Myocyte (in vitro differentiated cells): ENCODE measurements around the gene KIF5C. TPM values are rescaled to one million over a fixed set of nuclear protein-coding genes. Genes with fewer than 3 reads are reported as not detected.

Experiments
- DNase-seq: peaks from one replicate; pipeline ENCODE4 v3.0.0-alpha.2; 2012; ENCODE audit warnings: low read depth
- total RNA-seq: library from RNA; depleted of rRNA; stranded (reverse); fragments of >200 nt; gene quantifications from 2 replicates; pipeline ENCODE4 v1.2.3, GENCODE V29; 2014

The KIF5C gene
- total RNA-seq, 1 donor from 2014 or later: 0.03 TPM

GRCh38 chr2:148924514-148925178 is 49.6 kb downstream of the KIF5C start:
- DNase-seq: no peak

DNA sequence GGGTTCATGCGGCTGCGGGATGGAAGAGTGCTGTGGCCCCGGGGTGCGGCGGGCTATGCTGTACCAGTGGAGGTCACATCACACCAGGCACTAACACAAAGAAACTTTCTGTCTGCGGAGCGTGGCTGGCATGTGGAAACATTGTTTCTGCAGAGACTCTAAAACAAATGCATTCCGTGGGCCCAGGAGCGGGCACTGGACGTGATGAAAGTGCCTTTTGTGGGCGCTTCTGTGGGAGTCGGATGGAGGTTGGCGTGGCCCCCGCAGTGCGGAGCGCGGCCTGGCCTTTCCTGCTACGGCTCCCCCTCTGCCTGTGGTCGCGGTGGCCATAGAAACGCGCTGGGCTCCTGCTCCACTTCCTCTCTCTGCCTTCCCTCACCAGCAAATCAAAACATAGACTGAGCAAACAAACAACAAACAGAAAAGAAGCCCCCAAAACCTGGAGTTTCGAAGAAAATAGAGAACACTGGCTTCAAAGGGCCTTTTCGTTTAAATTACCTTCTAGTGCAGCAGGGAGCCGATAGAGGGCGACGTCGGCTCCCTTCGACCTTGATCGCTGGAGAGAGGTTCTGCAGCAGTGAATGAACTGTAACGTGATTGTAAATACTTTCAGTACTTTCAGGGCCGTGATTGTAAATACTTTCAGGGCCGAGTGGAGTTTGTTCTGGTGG is 51.4 kb downstream of the KIF5C start:
- peak; percentile 32 for DNase-seq

DNA sequence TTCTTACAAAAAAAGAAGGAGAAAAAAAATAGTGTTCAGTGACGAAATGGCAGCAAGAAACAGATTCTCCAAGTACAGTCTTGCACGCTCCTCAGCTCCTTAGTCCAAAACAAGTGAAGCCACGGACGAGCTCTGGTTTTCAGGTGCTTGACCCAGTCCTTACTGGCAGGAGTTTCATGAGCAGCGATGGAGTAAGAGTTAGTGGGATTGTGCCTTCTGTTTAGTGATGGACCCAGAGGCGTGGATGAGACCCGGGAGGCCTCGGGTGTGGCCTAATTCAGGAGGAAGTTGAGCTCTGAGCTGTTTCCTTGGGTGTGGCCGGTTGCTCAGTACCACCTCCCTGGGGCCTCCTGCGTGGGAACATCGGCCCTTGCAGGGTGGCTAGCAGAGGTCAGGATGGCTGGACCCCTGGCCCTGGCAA is 52.0 kb downstream of the KIF5C start:
- DNase-seq: no peak

- DNase-seq: no peak
These were observed 53.4 kb downstream of the KIF5C start for GRCh38 chr2:148928395-148928794.

DNA sequence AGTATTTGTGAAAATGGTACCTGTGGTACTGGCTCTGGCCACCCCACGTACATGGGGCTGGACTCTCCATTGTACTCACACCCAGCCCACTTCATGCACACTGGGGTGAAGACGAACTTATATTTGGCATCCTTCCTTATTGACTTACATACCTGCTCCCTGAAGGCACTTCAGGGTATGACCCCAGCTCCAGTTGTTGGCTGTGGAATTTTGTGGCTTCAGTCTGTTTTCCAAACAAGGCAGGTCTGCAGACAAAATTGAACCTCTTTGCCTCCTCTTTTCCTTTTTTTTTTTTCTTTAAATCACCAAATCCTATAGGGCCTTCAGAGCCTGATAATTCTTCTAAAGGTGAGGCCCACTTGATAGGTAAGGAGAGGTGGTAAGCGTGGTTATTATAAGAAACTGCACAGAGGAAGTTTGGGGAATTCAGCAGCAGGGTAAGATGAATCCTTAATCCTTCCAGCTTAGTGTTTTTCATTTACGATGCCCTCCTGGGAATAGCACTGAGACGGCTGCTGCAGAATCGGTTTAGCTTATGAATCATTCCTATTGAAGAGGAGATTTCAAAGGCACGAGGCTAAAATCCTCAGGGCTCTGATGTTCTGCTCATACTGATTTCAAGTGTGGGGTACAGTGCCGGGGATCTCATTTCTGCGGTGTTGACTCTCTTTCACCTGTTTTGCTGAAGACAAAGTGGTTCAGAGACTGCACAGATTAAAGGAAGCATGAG is 55.2 kb downstream of the KIF5C start:
- DNase-seq: peak; percentile 59

DNA sequence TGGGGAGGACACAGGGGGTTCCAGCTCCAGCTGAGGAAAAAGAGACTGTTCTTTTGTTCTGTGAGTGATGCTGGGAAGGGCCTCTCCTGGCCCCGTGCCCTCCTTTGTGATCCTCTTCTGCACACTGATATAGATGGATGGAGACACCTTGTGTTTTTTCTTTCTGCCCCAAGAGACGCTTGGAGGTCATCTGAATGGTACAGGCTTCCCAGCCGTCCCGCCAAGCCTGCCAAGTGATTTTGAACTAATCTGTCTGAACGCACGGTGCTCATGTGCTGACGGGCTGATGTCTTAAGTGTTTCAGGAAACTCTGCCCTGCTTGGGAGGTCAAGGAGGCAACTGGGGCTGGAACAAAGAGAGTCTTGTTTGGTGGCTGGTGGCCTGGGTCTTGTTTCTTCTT is 57.5 kb downstream of the KIF5C start:
- DNase-seq: no peak

DNA sequence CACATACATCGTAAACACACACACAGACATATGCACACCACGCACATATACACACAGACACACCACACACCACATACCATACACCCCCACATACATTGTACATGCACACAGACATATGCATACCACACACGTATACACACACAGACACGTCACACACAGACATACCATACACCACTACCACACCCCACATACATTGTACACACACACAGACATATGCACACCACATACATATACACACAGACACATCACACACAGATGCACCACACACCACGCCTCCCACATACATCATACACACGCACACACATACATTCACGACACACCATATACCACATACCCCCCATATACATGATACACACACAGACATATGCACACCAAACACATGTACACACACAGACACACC is 58.4 kb downstream of the KIF5C start:
- no peak for DNase-seq

DNA sequence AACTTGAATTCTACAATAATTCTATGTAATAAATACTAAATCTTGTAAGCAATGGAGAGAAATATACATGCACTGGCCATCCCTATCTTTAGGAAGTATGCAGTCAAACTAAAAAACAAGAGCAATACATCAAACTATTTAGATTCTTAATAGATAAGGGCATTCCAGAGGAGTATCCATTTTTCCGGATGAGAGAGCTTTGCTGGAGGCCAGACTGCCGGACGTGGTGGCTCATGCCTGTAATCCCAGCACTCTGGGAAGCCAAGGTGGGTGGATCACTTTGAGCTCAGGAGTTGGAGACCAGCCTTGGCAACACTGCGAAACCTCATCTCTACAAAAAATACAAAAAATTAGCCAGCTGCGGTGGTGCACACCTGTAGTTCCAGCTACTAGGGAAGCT is 60.8 kb downstream of the KIF5C start:
- DNase-seq: no peak

DNA sequence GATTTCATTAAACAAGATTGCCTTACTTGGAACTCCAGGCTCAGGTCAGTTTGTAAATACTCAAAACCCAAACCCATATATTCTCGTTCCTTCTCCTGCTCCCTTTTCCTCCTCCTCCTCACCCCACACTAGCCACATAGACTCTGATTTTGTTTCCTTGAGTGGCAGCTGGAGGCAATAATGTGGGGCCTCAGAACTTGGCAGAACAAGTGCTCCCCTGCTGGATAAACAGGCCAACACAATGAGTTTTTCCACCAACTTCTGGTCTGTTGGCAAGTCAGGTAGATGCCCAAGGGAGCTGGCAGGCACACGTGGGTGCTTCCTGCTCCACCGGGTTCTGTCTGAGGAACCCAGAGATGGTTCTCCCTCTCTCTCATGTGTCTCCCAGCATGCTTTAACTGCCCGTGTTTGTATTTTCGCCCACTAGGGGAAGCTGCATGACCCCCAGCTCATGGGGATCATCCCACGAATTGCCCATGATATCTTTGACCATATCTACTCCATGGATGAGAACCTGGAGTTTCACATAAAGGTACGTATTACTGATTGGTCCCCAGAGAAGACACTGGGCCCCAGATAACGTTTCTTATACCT is 61.9 kb downstream of the KIF5C start:
- DNase-seq: no peak

- DNase-seq: no peak
These were observed 64.2 kb downstream of the KIF5C start for GRCh38 chr2:148939271-148939670.

DNA sequence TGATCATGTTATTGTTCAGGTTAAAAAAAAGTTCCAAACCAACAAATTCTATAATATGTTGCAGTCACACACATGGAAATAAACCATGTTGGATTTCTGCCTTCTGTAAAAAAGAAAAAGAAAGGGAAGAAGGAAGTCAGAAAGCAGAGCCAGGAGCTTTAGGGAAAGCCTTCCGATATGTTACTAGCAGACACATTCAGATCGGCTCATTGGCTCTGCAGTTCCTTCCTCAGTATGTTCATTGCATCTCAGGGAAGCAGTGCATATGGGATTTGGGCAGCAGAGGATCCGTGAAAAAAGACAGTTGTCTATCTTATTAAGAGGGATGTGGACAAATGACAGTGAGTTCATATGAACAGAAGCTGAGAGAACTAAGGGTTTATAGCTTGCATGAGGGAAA is 68.1 kb downstream of the KIF5C start:
- no peak for DNase-seq

- no peak for DNase-seq
These were observed 69.5 kb downstream of the KIF5C start for GRCh38 chr2:148944536-148944935.

GRCh38 chr2:148947299-148947698 is 72.3 kb downstream of the KIF5C start:
- no peak for DNase-seq

- peak; percentile 24 for DNase-seq
These were observed 73.8 kb downstream of the KIF5C start for GRCh38 chr2:148948868-148949267.

DNA sequence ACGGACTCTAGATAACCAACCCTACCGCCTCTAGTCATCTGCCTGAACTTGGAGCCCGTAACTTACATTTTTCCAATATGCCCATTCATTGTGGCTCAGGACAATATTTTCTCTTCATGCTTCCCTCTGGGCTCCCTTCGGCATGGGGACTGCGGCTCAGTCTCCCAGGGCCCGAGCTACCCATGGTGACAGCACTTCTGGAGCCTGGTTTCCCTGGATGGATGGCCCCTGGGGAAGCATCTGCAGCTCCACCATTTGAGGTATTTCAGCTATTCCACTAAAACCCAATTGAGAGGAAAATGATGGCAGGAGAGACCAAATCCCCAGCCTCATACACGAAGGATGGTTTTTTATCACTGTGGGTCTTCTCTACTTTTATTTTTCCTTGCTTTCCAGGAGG is 74.3 kb downstream of the KIF5C start:
- DNase-seq: no peak

DNA sequence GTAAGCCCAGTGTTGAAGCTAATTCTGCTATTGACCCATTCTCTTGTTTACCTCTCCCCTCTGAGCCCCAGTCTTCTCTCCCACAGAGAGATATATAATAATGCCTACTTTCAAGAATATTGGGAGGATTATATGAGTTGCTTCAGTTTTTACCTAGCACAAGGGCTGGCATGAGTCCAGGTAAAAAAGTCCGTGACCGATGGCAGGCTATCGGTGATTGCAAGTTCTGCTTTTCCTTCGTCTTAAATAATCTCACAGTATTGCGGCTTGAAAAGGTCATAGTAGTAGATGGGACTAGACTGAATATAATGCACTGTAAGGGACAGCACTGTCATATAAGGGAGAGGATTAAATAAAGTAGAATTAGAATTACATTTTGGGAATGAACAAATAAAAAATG is 77.6 kb downstream of the KIF5C start:
- no peak for DNase-seq

DNA sequence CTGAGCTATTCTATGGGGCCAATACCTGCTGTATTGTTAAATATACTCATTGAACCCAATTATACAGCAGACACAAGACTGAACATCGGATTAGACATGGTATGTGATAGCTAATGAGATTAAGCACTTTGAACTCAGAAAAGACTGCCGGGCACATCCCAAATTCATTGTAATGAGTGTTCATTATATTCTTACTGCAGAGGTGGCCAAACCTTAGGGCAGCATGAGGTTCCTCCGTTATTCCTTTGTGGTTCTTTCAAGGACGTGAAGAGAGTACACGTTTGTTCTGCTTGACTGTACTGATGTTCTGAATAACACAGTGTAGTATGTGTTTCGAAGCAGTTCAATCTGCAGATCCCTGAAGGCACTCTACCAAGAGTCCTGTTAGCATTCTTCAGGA is 78.4 kb downstream of the KIF5C start:
- no peak for DNase-seq

DNA sequence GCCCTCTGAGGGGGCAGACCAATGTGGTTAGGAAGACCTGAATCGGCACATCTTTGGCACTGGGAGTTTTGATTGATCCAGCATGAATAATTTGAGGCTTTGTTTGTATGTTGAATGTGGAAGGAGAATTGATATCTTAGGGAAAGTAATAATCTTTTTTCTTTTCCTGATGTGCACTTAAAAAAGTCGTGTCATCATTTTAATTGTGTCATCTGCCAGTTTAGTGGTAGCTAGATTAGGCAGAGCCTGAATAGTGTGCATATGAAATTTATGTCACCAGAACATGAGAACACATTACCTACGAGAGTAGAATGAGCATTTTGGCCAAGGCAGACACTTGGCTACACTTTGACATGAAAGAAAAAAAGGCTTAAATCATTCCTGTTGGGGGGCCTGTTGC is 79.5 kb downstream of the KIF5C start:
- no peak for DNase-seq

DNA sequence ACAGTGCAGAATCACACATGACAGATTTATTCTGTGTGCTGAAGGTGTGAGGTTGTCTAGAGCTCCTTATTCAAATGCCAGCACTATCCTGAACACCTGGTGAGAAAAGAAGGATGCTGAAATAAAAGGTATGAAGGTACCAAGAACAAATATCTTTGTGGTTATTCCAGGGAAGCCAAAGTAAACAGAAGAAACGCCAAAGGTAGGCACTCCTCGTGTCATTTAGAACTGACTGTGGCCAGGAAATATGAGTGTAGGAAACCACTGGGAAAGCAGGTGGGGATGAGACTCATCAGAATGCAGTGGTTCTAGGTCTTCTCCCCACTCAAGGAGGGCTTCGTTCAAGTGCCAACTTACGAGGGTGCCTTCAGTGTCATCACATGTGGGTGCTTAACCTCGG is 80.8 kb downstream of the KIF5C start:
- DNase-seq: no peak

- DNase-seq: no peak
These were observed 82.0 kb downstream of the KIF5C start for GRCh38 chr2:148957023-148957422.

- DNase-seq: no peak
These were observed 84.7 kb downstream of the KIF5C start for GRCh38 chr2:148959745-148960144.

DNA sequence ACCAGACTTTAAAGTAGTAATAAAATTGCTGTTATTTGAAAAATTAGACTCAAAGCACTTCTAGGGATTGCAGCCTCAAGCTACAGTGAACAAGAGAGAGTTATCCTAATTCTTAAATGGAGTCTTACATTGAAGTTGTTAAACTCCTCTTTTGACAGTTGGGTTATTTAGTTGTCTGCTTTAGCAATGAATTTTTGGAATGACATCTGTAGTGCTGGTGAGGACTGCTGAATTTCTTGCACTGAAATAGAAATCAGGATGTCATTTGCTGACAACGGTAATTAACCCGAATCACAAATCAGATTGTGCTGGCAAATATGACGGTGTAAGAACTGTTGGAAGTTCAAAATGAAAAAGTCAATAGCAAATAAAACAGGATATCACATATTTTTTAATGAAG is 85.5 kb downstream of the KIF5C start:
- DNase-seq: no peak
